Measurements from ENCODE around the gene ASB2.

Gene ASB2, protein sequence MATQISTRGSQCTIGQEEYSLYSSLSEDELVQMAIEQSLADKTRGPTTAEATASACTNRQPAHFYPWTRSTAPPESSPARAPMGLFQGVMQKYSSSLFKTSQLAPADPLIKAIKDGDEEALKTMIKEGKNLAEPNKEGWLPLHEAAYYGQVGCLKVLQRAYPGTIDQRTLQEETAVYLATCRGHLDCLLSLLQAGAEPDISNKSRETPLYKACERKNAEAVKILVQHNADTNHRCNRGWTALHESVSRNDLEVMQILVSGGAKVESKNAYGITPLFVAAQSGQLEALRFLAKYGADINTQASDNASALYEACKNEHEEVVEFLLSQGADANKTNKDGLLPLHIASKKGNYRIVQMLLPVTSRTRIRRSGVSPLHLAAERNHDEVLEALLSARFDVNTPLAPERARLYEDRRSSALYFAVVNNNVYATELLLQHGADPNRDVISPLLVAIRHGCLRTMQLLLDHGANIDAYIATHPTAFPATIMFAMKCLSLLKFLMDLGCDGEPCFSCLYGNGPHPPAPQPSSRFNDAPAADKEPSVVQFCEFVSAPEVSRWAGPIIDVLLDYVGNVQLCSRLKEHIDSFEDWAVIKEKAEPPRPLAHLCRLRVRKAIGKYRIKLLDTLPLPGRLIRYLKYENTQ

DNA sequence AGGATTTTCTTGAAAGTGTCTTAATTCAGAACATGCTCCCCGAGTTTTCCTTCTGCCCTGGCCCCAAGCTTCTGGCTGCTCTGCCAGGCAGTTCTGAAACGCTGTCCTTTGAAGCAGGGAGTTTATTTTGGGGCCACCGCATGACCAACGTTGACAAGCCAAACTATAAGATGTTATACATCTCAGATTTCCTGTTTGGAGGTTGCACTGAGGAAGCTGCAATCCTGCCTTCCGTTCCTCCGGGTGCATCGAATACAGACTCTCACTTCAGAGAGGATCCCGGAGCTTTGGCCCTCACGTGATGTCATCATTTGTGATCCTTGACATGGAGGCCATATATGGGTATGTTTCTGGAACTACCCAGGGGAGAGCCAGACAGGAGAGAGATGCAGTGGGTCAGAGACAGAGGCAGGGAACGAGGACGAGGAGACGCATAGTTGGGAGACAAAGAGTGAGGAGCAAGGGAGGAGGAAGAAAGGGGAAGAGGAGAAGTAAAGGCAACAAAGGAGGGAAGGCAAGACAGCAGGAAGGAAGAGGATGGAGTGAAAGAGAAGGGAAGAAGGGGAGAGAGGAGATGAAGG lies at the start of gene ASB2:
TSS of gene ASB2 (minus strand) at position 94 of the 581 bp plus-strand sequence. CDS start 12,031 bp downstream, outside the sequence.
- DNase-seq (ENCODE audit: low spot score), result no peak

DNA sequence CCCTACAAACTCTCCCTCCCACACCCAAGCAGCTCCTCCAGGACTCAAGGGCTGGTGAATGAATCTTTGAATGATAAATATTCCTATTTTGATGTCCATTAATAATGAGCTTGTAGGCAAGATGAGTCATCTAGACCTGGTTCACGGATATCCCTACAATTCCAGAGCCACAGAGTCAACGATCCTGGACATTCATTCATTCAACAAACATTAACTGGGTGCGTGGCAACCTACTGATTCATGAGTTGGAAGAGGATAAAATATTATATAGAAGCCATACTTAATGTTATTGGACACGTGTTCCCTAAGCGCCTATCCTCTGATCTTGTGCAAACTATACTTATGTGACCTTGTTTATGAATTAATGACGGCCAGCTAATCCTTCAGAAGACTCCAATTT lies 49.4 kb upstream of the ASB2 start:
- DNase-seq (ENCODE audit: low spot score), result no peak

DNA sequence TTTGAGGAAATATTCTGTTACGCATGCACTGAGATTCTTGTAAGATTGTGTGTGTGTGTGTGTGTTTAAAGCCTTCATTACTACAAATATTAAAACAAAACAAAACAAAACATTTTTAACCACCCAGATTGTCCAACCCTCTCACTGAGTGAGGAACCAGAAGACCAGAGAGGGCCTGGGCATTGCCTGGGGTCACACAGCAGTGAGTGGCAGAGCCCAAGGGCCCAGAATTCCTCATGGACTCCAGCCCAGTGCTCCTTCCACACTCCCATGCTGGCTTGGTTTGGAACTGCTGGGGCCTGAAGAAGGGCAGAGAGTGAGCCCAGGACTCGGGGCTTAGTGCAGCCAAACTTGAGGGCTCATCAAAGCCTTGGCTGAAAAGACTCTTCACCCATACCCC lies 48.2 kb upstream of the ASB2 start:
- no peak for DNase-seq (ENCODE audit: low spot score)

DNA sequence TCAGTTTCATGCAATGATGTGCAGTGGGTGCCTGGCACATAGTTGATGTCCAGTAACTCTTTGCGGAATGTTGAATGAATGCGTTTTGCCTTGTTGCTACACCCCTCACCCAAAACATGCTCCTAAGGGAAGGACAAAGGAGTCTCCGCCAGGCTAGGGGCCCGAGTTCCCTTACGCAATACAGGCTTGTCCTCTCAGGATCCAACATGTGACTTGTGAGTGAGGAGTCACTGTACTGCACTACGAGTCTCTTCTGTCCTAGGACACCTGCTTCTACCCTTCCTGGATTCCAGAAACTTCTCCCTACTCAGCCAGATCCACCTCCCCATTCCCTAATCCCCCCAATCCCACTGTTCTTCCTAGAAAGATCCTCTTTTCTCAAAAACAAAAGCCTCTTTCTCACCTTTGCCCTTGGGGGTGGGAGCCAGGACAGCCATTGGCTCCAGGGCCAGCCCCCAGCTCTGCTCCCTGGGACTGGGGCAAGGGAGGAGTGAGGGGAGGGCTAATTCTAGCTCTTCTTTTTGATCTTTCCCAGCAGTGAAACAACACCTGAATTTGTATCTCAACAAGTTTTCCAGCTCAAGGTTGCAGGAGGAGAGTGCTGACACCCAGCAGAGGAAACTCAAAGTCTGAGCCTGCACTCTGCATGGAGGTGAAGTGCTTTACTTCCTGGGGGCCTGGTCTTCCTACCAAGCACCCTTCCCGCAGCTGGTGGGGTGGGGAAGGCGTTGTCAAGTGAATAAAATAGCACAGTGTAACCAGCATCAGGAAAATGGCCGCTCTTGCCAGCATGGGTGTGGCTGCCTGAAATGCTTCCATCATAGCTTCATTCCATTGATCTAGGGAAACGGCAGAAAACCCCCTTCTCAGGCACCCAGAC lies 46.4 kb upstream of the ASB2 start:
- DNase-seq (ENCODE audit: low spot score), result no peak

- DNase-seq (ENCODE audit: low spot score), result no peak
These were observed 45.2 kb upstream of the ASB2 start for GRCh38 chr14:94021416-94022157.

- DNase-seq (ENCODE audit: low spot score), result no peak
These were observed 44.6 kb upstream of the ASB2 start for GRCh38 chr14:94021001-94021400.

- no peak for DNase-seq (ENCODE audit: low spot score)
These were observed 43.9 kb upstream of the ASB2 start for GRCh38 chr14:94020267-94020666.

DNA sequence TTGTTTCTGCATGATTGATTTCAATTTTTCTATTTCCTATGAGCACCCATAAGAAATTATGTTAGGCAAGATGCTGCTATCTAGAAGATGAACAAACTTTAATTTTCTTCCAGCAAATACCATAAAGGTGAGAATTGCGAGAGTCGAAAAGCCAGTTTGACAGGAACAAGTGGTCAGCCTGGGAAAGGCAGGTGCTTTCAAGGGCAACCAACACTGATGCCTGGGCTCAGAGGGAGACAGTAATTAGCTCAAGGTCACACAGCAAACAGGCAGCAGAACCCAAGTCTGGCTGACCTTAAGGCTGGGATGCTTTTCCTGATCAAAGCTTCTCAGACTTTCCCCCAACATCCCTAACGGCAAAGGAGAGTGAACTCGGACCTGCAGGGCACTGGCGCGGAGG lies 43.0 kb upstream of the ASB2 start:
- DNase-seq (ENCODE audit: low spot score), result no peak

DNA sequence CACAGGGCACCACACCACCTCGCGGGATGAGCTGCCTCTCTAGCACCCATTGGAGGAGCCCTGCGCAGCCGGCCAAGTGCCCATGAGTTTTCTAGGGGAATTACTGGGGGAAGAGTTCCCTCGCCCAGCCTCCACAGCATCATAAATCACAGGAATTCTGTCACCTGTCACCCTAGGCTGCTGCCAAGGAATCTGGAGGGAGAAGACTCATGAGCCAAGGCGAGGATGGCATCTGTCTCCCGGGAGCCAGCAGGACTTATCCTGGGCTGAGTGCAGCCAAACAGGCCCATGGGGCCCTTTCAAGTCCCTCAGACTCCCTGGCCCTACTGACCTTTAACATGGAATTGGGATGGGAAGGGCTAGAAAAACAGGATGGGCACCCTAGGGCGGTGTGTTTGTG lies 41.9 kb upstream of the ASB2 start:
- DNase-seq (ENCODE audit: low spot score), result no peak

GRCh38 chr14:94016446-94016976 lies 40.1 kb upstream of the ASB2 start:
- DNase-seq (ENCODE audit: low spot score), result no peak

GRCh38 chr14:94015223-94015622 lies 38.9 kb upstream of the ASB2 start:
- no peak for DNase-seq (ENCODE audit: low spot score)

- no peak for DNase-seq (ENCODE audit: low spot score)
These were observed 38.0 kb upstream of the ASB2 start for GRCh38 chr14:94014382-94014781.

- DNase-seq (ENCODE audit: low spot score), result peak; percentile 56
These were observed 35.4 kb upstream of the ASB2 start for GRCh38 chr14:94011795-94012194.

DNA sequence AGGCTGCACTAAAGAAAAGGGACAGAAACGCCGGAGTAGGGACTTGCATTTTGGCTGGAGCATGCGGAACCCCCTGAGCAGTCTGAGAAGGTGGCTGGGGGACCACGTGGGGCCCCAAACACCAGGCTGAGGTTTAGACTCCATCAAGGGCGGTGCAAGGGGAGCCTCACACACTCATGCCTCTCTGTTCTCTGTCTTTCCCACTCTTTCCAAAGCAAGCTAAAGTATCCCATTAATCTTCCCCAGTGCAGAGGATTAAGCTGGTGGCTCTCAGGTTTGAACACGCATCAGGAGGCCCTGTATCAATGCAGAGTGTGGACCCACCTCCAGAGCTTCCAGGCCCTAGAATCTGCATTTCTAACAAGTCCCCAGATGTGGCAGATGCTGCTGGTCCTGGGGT lies 34.3 kb upstream of the ASB2 start:
- no peak for DNase-seq (ENCODE audit: low spot score)

- DNase-seq (ENCODE audit: low spot score), result no peak
These were observed 33.4 kb upstream of the ASB2 start for GRCh38 chr14:94009767-94010166.

GRCh38 chr14:94008234-94008633 lies 31.9 kb upstream of the ASB2 start:
- peak; percentile 24 for DNase-seq (ENCODE audit: low spot score)

DNA sequence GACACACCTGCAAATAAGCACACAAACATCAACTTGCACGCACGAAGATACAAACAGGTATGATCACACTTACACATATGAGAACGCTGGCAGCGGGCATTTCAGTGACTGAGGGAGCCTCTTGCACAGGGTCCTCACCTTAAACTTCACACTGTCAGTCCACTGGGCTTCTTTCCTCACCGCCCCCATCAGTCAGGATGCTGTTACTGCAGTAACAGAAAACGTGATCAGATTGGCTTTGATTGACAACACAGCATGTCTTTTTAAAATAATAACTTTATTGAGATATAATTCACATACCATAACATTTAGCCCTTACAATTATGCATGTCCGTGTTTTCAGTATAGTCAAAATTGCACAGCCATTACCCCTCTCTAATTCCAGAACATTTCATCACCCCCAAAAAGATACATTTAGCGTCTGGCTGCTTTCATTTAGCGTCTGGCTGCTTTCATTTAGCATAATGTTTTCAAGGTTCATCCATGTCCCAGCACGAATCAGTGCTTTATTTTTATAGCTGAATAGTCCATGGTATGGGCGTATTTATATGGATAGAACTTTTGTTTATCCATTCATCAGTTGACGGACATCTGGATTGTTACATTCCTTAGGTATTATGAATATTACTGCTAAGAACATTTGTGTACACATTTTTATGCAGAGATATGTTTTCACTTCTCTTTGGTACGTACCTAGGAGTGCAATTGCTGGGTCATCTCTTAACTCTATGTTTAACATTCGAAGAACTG lies 29.1 kb upstream of the ASB2 start:
- DNase-seq (ENCODE audit: low spot score), result peak; percentile 26

- DNase-seq (ENCODE audit: low spot score), result no peak
These were observed 27.6 kb upstream of the ASB2 start for GRCh38 chr14:94004015-94004414.

DNA sequence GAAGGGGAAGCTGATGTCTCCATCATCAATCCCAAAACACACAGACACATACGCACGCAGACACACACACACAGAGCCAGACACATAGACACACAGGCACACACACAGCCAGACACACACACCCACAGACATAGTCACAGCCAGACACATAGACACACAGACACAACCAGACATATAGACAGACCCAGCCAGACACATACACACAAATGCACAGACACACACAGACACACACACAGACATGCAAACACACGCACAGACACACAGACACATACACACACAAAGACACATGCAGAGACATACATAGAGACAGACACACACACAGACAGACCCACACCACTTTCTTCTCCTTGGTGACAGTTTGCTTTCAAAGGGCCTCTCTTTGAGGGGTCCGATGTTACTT lies 27.0 kb upstream of the ASB2 start:
- DNase-seq (ENCODE audit: low spot score), result no peak
